ENCODE results near the gene SCD5.

The SCD5 gene

GRCh38 chr4:82726596-82726995, 72.0 kb downstream of the SCD5 start:
- no peak for DNase-seq (ENCODE audit: low read depth in 2 of 2)

GRCh38 chr4:82721819-82722423, 76.7 kb downstream of the SCD5 start:
- DNase-seq (ENCODE audit: low read depth in 2 of 2): peak in 1 of 2 donors; percentile 3

- no peak for DNase-seq (ENCODE audit: low read depth in 2 of 2)
Measured at GRCh38 chr4:82718162-82718940, 80.2 kb downstream of the SCD5 start.

- no peak for DNase-seq (ENCODE audit: low read depth in 2 of 2)
Measured at GRCh38 chr4:82715731-82716617, 82.6 kb downstream of the SCD5 start.

- no peak for DNase-seq (ENCODE audit: low read depth in 2 of 2)
Measured at GRCh38 chr4:82713856-82714255, 84.7 kb downstream of the SCD5 start.

- no peak for DNase-seq (ENCODE audit: low read depth in 2 of 2)
Measured at GRCh38 chr4:82712561-82712960, 86.0 kb downstream of the SCD5 start.

- no peak for DNase-seq (ENCODE audit: low read depth in 2 of 2)
Measured at GRCh38 chr4:82711158-82711785, 87.3 kb downstream of the SCD5 start.

GRCh38 chr4:82710197-82710929, 88.2 kb downstream of the SCD5 start:
- DNase-seq (ENCODE audit: low read depth in 2 of 2): no peak

- DNase-seq (ENCODE audit: low read depth in 2 of 2): no peak
Measured at GRCh38 chr4:82708982-82709381, 89.6 kb downstream of the SCD5 start.

GRCh38 chr4:82706349-82707000, 92.1 kb downstream of the SCD5 start:
- DNase-seq (ENCODE audit: low read depth in 2 of 2): no peak

- DNase-seq (ENCODE audit: low read depth in 2 of 2): no peak
Measured at GRCh38 chr4:82705928-82706300, 92.7 kb downstream of the SCD5 start.

GRCh38 chr4:82705169-82705927, 93.2 kb downstream of the SCD5 start:
- no peak for DNase-seq (ENCODE audit: low read depth in 2 of 2)

- no peak for DNase-seq (ENCODE audit: low read depth in 2 of 2)
Measured at GRCh38 chr4:82704156-82704555, 94.4 kb downstream of the SCD5 start.

- DNase-seq (ENCODE audit: low read depth in 2 of 2): no peak
Measured at GRCh38 chr4:82698412-82698811, 100.2 kb downstream of the SCD5 start.

- DNase-seq (ENCODE audit: low read depth in 2 of 2): no peak
Measured at GRCh38 chr4:82697561-82697960, 101.0 kb downstream of the SCD5 start.

GRCh38 chr4:82696117-82696860, 102.3 kb downstream of the SCD5 start:
- DNase-seq (ENCODE audit: low read depth in 2 of 2): no peak

GRCh38 chr4:82694892-82695291, 103.7 kb downstream of the SCD5 start:
- DNase-seq (ENCODE audit: low read depth in 2 of 2): no peak

GRCh38 chr4:82694046-82694445, 104.5 kb downstream of the SCD5 start:
- DNase-seq (ENCODE audit: low read depth in 2 of 2): no peak

- no peak for DNase-seq (ENCODE audit: low read depth in 2 of 2)
Measured at GRCh38 chr4:82692101-82692780, 106.4 kb downstream of the SCD5 start.

Data from activated CD4-positive, alpha-beta T cell treated with anti-CD3 and anti-CD28 coated beads for 24 hours (primary cell).